Activated B cell treated with CpG ODN at 0.5 μM for 24 hours (primary cell): ENCODE measurements around the gene PSD4. TPM values are rescaled to one million over a fixed set of nuclear protein-coding genes. Genes with fewer than 3 reads are reported as not detected.

Experiments used
- ATAC-seq: fragments of 200-7000 bp; cut with Tn5 transposase; one replicate; pipeline ENCODE4 v1.10.0; 2021; ENCODE audit warnings: low read depth, mild to moderate bottlenecking, moderate library complexity
- CTCF ChIA-PET: fragments of 350-600 bp; sonication (Branson Sonifier 250); formaldehyde crosslinking; loops from one replicate; lab custom pipeline; 2021; ENCODE audit warnings: antibody characterized with exemption; lab: Charles Lee
- POLR2A ChIA-PET: fragments of 350-600 bp; sonication (Branson Sonifier 250); formaldehyde crosslinking; loops from one replicate; lab custom pipeline; 2021; ENCODE audit warnings: antibody characterized with exemption; lab: Charles Lee
- DNase-seq: peaks from one replicate; pipeline ENCODE4 v3.0.0; 2022
- H3K27ac Mint-ChIP-seq: one replicate; pipeline ENCODE4 v1.8.0; 2020; ENCODE audit warnings: mixed read lengths
- H3K27me3 Mint-ChIP-seq: one replicate; pipeline ENCODE4 v1.8.0; 2021; ENCODE audit warnings: mixed read lengths
- H3K36me3 Mint-ChIP-seq: one replicate; pipeline ENCODE4 v1.8.0; 2021; ENCODE audit warnings: low read depth, mixed read lengths
- H3K4me1 Mint-ChIP-seq: one replicate; pipeline ENCODE4 v1.8.0; 2021; ENCODE audit warnings: mixed read lengths
- H3K4me3 Mint-ChIP-seq: one replicate; pipeline ENCODE4 v1.8.0; 2020; ENCODE audit warnings: mild to moderate bottlenecking, mixed read lengths
- H3K9me3 Mint-ChIP-seq: one replicate; pipeline ENCODE4 v1.8.0; 2020; ENCODE audit warnings: mixed read lengths
- intact Hi-C: fragments of 100-400 bp; cut with micrococcal nuclease; formaldehyde crosslinking; loops from one replicate; pipeline ENCODE4 v1.15.1; 2024
- total RNA-seq: library from RNA; stranded (reverse); gene quantifications from 2 replicates; pipeline ENCODE4 v1.2.3, GENCODE V29; 2022
- TF ChIP-seq, protein P1 (sequence below): fragments of 200-600 bp; IDR thresholded peaks from one replicate; pipeline ENCODE4 v1.8.0; 2022; ENCODE audit warnings: antibody characterized with exemption, mild to moderate bottlenecking

The PSD4 gene
- total RNA-seq, 1 donor from 2014 or later = 182 TPM

DNA sequence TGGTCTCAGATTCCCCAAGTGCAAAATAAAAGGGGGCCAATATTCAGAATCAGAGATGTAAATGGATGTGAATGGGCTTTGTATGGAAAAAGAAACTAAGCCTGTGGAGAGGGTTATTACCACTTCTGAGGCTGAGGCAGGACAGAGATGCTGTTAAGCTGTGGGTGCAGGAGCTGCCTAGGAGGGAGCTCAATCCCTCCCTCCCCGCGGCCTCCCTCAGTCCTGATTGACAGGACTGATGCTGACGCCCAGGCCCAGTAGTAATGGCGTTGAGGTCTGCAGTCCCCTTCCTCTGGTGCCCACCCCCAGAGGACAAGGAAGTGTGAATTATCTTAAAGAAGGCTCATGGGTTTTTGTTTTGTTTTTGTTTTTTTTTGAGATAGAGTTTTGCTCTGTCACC, 40.4 kb downstream of the PSD4 start:
- TF ChIP-seq, protein P1, sequence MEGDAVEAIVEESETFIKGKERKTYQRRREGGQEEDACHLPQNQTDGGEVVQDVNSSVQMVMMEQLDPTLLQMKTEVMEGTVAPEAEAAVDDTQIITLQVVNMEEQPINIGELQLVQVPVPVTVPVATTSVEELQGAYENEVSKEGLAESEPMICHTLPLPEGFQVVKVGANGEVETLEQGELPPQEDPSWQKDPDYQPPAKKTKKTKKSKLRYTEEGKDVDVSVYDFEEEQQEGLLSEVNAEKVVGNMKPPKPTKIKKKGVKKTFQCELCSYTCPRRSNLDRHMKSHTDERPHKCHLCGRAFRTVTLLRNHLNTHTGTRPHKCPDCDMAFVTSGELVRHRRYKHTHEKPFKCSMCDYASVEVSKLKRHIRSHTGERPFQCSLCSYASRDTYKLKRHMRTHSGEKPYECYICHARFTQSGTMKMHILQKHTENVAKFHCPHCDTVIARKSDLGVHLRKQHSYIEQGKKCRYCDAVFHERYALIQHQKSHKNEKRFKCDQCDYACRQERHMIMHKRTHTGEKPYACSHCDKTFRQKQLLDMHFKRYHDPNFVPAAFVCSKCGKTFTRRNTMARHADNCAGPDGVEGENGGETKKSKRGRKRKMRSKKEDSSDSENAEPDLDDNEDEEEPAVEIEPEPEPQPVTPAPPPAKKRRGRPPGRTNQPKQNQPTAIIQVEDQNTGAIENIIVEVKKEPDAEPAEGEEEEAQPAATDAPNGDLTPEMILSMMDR = no peak
- ChIA-PET CTCF (interaction anchor here (1.0 kb wide), 1 partner anchor 76 kb away, joined by 3 read pairs; no protein-coding TSS in a partner anchor), POLR2A (no interaction called here)
- DNase-seq = no peak
- Mint-ChIP-seq H3K36me3 (no peaks in the 10 kb centered on the region), H3K4me3 (no peak overlapping the region), H3K27ac (no peak overlapping the region), H3K9me3 (no peaks in the 10 kb centered on the region), H3K4me1 (peaks cover 13% of the 10 kb centered on the region), H3K27me3 (peaks cover 19% of the 10 kb centered on the region)
- intact Hi-C loops = no loop called here
- no peak for ATAC-seq

DNA sequence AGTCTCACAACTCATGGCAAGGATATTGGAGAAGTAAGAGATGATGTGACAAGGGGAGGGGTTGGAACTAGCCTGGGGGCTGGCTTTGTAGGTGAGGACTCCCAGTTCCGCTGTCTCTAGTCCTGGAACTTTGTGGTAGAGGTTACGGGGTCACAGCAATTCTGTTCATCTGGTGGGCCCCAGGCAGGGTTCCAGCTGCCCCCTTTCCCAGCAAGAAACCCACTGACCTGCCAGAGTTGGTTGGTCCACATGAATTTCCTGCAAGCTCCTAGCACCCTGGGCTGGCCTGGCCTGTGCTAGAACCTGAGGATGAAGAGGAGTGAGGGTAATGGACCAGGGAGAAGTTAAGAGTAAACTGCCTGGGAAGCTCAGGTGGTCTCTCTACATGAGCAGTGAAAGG, 41.3 kb downstream of the PSD4 start:
- Mint-ChIP-seq H3K9me3 (no peaks in the 10 kb centered on the region), H3K27ac (no peak overlapping the region), H3K36me3 (no peaks in the 10 kb centered on the region), H3K27me3 (peaks cover 22% of the 10 kb centered on the region), H3K4me3 (no peak overlapping the region), H3K4me1 (peaks cover 13% of the 10 kb centered on the region)
- TF ChIP-seq, protein P1 = no peak
- CTCF ChIA-PET = no interaction called here
- POLR2A ChIA-PET = no interaction called here
- intact Hi-C loops = no loop called here
- ATAC-seq = no peak
- no peak for DNase-seq

DNA sequence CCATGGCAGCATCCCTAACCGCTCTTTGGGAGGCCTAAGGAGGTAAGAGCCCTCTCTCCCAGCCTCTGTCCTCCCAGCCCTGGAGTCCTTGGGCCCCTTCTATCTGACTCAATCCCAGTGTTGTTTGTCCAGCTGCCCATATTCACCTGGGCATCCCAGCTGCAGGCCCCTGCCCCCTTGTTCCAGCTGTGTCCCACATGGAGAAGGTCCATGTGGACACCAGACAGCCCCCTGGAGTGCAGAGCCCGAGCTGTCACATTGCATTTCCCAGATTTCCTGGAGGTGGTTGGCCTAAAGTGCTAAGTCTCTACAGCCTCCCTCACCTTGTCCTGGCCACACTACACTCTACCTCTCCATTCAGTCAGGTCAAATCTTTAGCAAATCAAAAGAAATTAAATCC, 42.5 kb downstream of the PSD4 start:
- DNase-seq (no peak), ATAC-seq (no peak)
- ChIA-PET POLR2A (no interaction called here), CTCF (interaction anchor here (1.6 kb wide), 1 partner anchor 18 kb away, joined by 5 read pairs; no protein-coding TSS in a partner anchor)
- Mint-ChIP-seq H3K4me1 (peaks cover 13% of the 10 kb centered on the region), H3K9me3 (no peaks in the 10 kb centered on the region), H3K4me3 (no peak overlapping the region), H3K27ac (no peak overlapping the region), H3K36me3 (no peaks in the 10 kb centered on the region), H3K27me3 (peaks cover 22% of the 10 kb centered on the region)
- intact Hi-C loops = no loop called here
- TF ChIP-seq, protein P1 = no peak

DNA sequence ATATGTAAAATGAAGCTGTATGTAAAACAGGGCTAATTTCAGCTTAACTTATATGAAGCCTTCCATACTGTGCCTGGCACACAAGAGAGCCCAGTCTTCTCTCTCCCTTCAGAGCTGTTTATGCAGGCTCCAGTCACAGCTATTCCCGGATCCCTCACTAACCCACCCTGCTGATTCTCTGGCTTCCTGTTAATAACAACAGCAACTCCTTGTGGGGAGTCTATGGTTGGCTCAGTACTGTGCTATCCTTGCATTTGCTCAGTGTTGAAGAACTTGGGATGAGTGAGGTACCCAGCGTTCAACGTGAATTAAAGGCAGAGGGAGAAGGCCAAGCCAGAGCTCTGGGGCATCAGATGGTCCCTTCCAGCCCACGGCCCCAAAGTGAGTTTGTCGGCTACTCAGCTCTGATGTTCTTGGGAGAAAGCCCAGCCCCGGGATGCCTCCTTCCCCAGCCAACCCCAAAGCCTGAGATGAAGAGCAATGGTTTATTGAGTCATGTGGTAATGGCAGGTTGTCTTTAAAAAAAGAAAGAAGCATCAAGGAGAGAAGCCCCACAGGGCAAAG, 43.2 kb downstream of the PSD4 start:
- ChIA-PET POLR2A (no interaction called here), CTCF (interaction anchor here (1.6 kb wide), 1 partner anchor 19 kb away, joined by 5 read pairs; no protein-coding TSS in a partner anchor)
- DNase-seq (no peak), ATAC-seq (no peak)
- no peak overlapping the region for H3K27ac Mint-ChIP-seq
- intact Hi-C loops = no loop called here
- no peaks in the 10 kb centered on the region for H3K36me3 Mint-ChIP-seq
- no peaks in the 10 kb centered on the region for H3K9me3 Mint-ChIP-seq
- H3K4me1 Mint-ChIP-seq = peaks cover 13% of the 10 kb centered on the region
- peaks cover 22% of the 10 kb centered on the region for H3K27me3 Mint-ChIP-seq
- no peak overlapping the region for H3K4me3 Mint-ChIP-seq
- TF ChIP-seq, protein P1 = no peak

DNA sequence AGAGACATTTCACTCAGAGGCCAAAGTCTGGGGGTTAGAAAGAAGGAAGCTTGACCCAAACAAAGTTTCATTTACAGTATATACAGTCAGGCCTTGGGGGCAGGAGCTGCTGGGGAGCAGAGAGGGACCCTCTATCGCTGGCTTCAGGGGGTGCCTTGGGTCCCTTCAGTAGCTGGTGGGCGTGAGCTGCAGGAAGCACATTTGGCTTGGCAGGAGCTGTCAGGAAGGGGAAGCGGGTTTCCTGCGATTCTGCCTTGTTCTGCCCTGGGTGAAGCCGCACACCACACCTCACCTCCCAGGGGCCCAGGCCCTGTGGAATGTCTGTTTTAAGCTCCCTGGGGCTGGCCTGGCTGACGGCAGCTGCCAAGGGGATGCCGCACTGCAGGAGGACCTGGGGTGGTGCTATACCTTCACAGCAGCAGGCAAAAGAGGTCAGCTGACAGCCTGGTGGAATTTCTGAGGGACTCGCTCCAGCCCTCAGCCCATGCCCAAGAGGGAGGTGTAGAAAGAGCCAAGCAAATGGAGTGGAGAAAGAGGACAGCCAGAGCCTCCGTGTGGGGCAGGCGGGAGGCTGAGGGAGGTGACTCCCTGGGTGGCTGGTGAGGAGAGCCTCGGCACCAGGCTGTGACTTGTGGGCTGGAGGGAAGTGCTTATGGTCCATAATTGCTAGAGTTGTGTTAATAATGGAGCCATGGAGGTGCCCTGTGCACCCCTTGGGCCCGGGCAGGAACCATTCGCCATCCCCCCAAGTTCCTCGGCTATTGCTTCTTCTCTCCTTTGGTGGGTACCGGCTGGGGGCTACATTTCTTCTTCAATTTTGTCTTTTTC, 43.9 kb downstream of the PSD4 start:
- no peak overlapping the region for H3K27ac Mint-ChIP-seq

More for the DNA sequence above, 43.9 kb downstream of the PSD4 start:
- ATAC-seq (no peak), DNase-seq (no peak)
- POLR2A ChIA-PET = no interaction called here
- peaks cover 13% of the 10 kb centered on the region for H3K4me1 Mint-ChIP-seq
- H3K36me3 Mint-ChIP-seq = no peaks in the 10 kb centered on the region
- H3K27me3 Mint-ChIP-seq = peaks cover 19% of the 10 kb centered on the region
- CTCF ChIA-PET = interaction anchor here (1.6 kb wide), 1 partner anchor 19 kb away, joined by 5 read pairs; no protein-coding TSS in a partner anchor
- TF ChIP-seq, protein P1 = no peak
- H3K9me3 Mint-ChIP-seq = no peaks in the 10 kb centered on the region
- intact Hi-C loops = no loop called here
- H3K4me3 Mint-ChIP-seq = no peak overlapping the region
